ENCODE results near the gene OR10H1. TPM values are rescaled to one million over a fixed set of nuclear protein-coding genes. Genes with fewer than 3 reads are reported as not detected.
"Not testable (repeated sequence)": the region's sequence is repeated elsewhere in the genome, so short reads cannot be mapped to it uniquely, and the experiment has no call there.

The OR10H1 gene
- total and polyA plus RNA-seq, 3 donors from 2014 or later, result 0.20 to 0.39 (median 0.25) TPM

- intact Hi-C loops (cut with DNase I; ENCODE audit: low total_unique reads), result no loop called here
- Histone ChIP-seq H3K4me3 (no peak overlapping the region), H3K27me3 (no peaks in the 10 kb centered on the region), H3K4me1 (peaks cover 11% of the 10 kb centered on the region), H3K9me3 (no peaks in the 10 kb centered on the region), H3K36me3 (ENCODE audit: low read depth, missing control alignments) (no peaks in the 10 kb centered on the region), H3K27ac (no peak overlapping the region)
- WGBS, 2 donors, result 56 to 64% methylated on average over 8 to 9 of the region's 9 CpGs
- TF ChIP-seq, protein P1, sequence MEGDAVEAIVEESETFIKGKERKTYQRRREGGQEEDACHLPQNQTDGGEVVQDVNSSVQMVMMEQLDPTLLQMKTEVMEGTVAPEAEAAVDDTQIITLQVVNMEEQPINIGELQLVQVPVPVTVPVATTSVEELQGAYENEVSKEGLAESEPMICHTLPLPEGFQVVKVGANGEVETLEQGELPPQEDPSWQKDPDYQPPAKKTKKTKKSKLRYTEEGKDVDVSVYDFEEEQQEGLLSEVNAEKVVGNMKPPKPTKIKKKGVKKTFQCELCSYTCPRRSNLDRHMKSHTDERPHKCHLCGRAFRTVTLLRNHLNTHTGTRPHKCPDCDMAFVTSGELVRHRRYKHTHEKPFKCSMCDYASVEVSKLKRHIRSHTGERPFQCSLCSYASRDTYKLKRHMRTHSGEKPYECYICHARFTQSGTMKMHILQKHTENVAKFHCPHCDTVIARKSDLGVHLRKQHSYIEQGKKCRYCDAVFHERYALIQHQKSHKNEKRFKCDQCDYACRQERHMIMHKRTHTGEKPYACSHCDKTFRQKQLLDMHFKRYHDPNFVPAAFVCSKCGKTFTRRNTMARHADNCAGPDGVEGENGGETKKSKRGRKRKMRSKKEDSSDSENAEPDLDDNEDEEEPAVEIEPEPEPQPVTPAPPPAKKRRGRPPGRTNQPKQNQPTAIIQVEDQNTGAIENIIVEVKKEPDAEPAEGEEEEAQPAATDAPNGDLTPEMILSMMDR (IDR thresholded peaks at IDR 0.05), result no peak
- TF ChIP-seq POLR2A (IDR thresholded peaks at IDR 0.05), result no peak
- DNase-seq, result no peak
Measured at GRCh38 chr19:15776991-15777970, 38.2 kb downstream of the OR10H1 start.

- no peak for DNase-seq
- no peak for TF ChIP-seq POLR2A (IDR thresholded peaks at IDR 0.05)
- TF ChIP-seq, protein P1 (IDR thresholded peaks at IDR 0.05), result no peak
- 86 to 95% methylated on average over 4 of the region's 4 CpGs for WGBS, 2 donors
Measured at GRCh38 chr19:15776264-15776663, 39.2 kb downstream of the OR10H1 start.

GRCh38 chr19:15775249-15775648 is 40.2 kb downstream of the OR10H1 start:
- 64 to 68% methylated on average over 2 of the region's 2 CpGs for WGBS, 2 donors
- TF ChIP-seq, protein P1 (IDR thresholded peaks at IDR 0.05), result no peak
- no peak for TF ChIP-seq POLR2A (IDR thresholded peaks at IDR 0.05)
- intact Hi-C loops (cut with DNase I; ENCODE audit: low total_unique reads), result no loop called here

More at GRCh38 chr19:15776264-15776663, 39.2 kb downstream of the OR10H1 start:
- Histone ChIP-seq H3K9me3 (no peaks in the 10 kb centered on the region), H3K4me1 (peaks cover 9% of the 10 kb centered on the region), H3K36me3 (ENCODE audit: low read depth, missing control alignments) (no peaks in the 10 kb centered on the region), H3K27ac (no peak overlapping the region), H3K27me3 (no peaks in the 10 kb centered on the region), H3K4me3 (no peak overlapping the region)
- intact Hi-C loops (cut with DNase I; ENCODE audit: low total_unique reads), result no loop called here

GRCh38 chr19:15774159-15774558 is 41.3 kb downstream of the OR10H1 start:
- H3K36me3 ChIP-seq (ENCODE audit: low read depth, missing control alignments); DNase-seq; H3K27ac ChIP-seq; intact Hi-C loops (cut with DNase I; ENCODE audit: low total_unique reads); H3K9me3 ChIP-seq; H3K27me3 ChIP-seq; H3K4me1 ChIP-seq; H3K4me3 ChIP-seq: not testable (repeated sequence)
- 78 to 81% methylated on average over 3 of the region's 3 CpGs for WGBS, 2 donors

More at GRCh38 chr19:15775249-15775648, 40.2 kb downstream of the OR10H1 start:
- Histone ChIP-seq H3K27ac (no peak overlapping the region), H3K9me3 (no peaks in the 10 kb centered on the region), H3K4me3 (no peak overlapping the region), H3K36me3 (ENCODE audit: low read depth, missing control alignments) (no peaks in the 10 kb centered on the region), H3K4me1 (peaks cover 4% of the 10 kb centered on the region), H3K27me3 (no peaks in the 10 kb centered on the region)
- DNase-seq, result no peak

DNA sequence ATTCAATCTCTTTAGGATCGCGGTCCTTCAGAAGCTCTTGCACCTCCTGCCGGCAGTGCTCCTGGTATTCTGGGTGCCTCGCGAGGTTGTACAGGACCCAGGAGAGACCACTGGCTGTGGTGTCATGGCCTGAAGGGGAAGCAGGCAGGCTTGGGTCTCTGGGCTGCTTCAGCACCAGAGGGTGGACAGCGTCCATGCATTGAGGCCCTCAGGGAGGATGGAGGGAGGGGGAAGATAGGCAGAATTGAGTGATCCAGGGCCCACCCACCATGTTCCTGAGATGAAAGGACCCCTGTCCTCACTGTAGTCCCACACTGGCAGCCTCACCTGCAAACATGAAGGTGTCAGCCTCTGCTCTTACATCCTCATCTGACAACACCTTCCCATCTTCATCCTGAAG is 45.9 kb downstream of the OR10H1 start:
- Histone ChIP-seq H3K27me3 (no peaks in the 10 kb centered on the region), H3K4me3 (no peak overlapping the region), H3K27ac (no peak overlapping the region), H3K9me3 (no peaks in the 10 kb centered on the region), H3K36me3 (ENCODE audit: low read depth, missing control alignments) (no peaks in the 10 kb centered on the region), H3K4me1 (no peaks in the 10 kb centered on the region)
- WGBS, 2 donors, result 56 to 67% methylated on average over 2 to 6 of the region's 6 CpGs
- TF ChIP-seq, protein P1 (IDR thresholded peaks at IDR 0.05), result no peak
- no peak for TF ChIP-seq POLR2A (IDR thresholded peaks at IDR 0.05)
- no peak for DNase-seq
- intact Hi-C loops (cut with DNase I; ENCODE audit: low total_unique reads), result no loop called here
